ENCODE measurements around the gene TAOK1. TPM values are rescaled to one million over a fixed set of nuclear protein-coding genes. Genes with fewer than 3 reads are reported as not detected.

Gene TAOK1
- total and polyA plus RNA-seq, 2 of the 13 experiments (the other 11 are each of a cell fraction or from before 2014, with no cell fraction given): 14.1 to 23.0 TPM

DNA sequence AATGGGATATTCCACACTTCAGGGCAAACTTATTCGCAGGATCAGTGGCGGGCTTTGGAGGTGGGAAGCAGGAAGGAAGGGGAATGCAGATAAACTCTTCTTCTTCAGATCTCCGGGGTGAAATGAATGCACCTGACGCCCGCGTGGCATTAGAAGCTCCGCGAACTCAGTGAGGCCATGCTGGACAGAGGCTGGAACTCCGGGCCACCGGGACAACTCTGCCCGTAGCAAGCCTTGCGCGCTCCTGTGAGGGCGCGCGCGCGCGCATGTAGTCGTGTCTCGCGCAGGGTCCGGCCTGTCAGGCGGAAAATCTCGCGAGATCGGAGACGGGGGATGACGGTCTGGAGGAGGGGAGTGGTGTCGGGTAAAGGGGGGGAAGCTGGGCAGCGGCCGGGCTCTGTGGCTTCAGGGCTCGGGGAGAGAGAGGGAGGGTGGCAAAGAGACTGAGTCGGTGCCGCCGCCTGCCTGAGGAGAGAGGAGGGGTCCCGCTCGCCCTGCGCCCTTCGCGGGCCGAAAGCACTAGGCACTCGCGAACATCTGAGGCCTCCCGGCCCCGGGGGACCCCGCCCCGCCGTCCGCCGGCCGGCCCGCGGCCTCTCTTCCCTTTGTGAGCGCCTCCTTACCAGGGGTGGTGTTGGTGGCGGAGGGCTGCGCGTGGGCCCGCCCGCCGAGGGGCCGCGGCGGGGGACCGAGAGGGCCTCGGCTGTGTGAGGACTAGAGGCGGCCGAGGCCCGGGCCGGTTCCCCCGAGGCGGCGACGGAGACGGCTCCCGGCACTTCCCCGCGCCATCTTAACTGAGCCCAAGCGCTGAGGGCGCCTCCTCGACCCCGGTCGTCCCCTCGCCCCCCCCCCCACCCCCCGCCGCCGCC is at the start of gene TAOK1 (continued):
- TF ChIP-seq ZNF558 (CRISPR knock-in tag; IDR thresholded peaks at IDR 0.05; ENCODE audit: borderline replicate concordance) (no peak), IRF9 (CRISPR knock-in tag; IDR thresholded peaks at IDR 0.05; ENCODE audit: borderline replicate concordance) (peak; percentile 92; the same call in 1 of the 2 replicates), KMT2B (CRISPR knock-in tag; IDR thresholded peaks at IDR 0.05) (peak; percentile 88), ZNF501 (CRISPR knock-in tag; IDR thresholded peaks at IDR 0.05) (peak; percentile 65), ELF4 (CRISPR knock-in tag; IDR thresholded peaks at IDR 0.05; ENCODE audit: borderline replicate concordance) (no peak), ZNF260 (CRISPR knock-in tag; IDR thresholded peaks at IDR 0.05; ENCODE audit: borderline replicate concordance, low read depth) (no peak), KDM3A (CRISPR knock-in tag; IDR thresholded peaks at IDR 0.05; ENCODE audit: low read depth) (0 out of 2 replicates have a peak, but pooled peaks have one; percentile 59), ZNF720 (CRISPR knock-in tag; IDR thresholded peaks at IDR 0.05) (no peak), FOXO1 (CRISPR knock-in tag; IDR thresholded peaks at IDR 0.05) (peak; percentile 52; the same call in 1 of the 2 replicates), YEATS4 (CRISPR knock-in tag; IDR thresholded peaks at IDR 0.05; ENCODE audit: borderline replicate concordance) (peak; percentile 85), NFE2L1 (CRISPR knock-in tag; IDR thresholded peaks at IDR 0.05; ENCODE audit: borderline replicate concordance) (no peak), ZNF576 (CRISPR knock-in tag; IDR thresholded peaks at IDR 0.05) (no peak), ZNF589 (CRISPR knock-in tag; conservative IDR thresholded peaks at IDR 0.05) (no peak), ZNF44 (CRISPR knock-in tag; IDR thresholded peaks at IDR 0.05) (no peak), ZNF207 (IDR thresholded peaks at IDR 0.05; ENCODE audit: borderline replicate concordance) (no peak), NR1H2 (CRISPR knock-in tag; IDR thresholded peaks at IDR 0.05; ENCODE audit: borderline replicate concordance, low read depth) (no peak), KAT8 (CRISPR knock-in tag; IDR thresholded peaks at IDR 0.05) (peak; percentile 83), ZNF850 (CRISPR knock-in tag; conservative IDR thresholded peaks at IDR 0.05) (no peak), SMAD3 (CRISPR knock-in tag; IDR thresholded peaks at IDR 0.05) (no peak)
- TF ChIP-seq, protein P1, sequence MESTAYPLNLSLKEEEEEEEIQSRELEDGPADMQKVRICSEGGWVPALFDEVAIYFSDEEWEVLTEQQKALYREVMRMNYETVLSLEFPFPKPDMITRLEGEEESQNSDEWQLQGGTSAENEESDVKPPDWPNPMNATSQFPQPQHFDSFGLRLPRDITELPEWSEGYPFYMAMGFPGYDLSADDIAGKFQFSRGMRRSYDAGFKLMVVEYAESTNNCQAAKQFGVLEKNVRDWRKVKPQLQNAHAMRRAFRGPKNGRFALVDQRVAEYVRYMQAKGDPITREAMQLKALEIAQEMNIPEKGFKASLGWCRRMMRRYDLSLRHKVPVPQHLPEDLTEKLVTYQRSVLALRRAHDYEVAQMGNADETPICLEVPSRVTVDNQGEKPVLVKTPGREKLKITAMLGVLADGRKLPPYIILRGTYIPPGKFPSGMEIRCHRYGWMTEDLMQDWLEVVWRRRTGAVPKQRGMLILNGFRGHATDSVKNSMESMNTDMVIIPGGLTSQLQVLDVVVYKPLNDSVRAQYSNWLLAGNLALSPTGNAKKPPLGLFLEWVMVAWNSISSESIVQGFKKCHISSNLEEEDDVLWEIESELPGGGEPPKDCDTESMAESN (CRISPR knock-in tag; conservative IDR thresholded peaks at IDR 0.05): peak; percentile 55; the same call in 1 of the 2 replicates
- TF ChIP-seq, protein P2, sequence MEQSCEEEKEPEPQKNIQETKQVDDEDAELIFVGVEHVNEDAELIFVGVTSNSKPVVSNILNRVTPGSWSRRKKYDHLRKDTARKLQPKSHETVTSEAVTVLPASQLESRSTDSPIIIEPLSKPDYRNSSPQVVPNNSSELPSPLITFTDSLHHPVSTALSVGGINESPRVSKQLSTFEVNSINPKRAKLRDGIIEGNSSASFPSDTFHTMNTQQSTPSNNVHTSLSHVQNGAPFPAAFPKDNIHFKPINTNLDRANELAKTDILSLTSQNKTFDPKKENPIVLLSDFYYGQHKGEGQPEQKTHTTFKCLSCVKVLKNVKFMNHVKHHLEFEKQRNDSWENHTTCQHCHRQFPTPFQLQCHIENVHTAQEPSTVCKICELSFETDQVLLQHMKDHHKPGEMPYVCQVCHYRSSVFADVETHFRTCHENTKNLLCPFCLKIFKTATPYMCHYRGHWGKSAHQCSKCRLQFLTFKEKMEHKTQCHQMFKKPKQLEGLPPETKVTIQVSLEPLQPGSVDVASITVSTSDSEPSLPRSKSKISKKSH (CRISPR knock-in tag; IDR thresholded peaks at IDR 0.05; ENCODE audit: borderline replicate concordance): no peak
- TF ChIP-seq, protein P3, sequence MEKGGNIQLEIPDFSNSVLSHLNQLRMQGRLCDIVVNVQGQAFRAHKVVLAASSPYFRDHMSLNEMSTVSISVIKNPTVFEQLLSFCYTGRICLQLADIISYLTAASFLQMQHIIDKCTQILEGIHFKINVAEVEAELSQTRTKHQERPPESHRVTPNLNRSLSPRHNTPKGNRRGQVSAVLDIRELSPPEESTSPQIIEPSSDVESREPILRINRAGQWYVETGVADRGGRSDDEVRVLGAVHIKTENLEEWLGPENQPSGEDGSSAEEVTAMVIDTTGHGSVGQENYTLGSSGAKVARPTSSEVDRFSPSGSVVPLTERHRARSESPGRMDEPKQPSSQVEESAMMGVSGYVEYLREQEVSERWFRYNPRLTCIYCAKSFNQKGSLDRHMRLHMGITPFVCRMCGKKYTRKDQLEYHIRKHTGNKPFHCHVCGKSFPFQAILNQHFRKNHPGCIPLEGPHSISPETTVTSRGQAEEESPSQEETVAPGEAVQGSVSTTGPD (CRISPR knock-in tag; IDR thresholded peaks at IDR 0.05): no peak

Measured in HepG2 (cell line).